Hepatocyte (in vitro differentiated cells): ENCODE data around the gene BTBD19.

Experiments used
- CTCF ChIP-seq: fragments of 200-600 bp; sonication (generic); IDR thresholded peaks from 2 replicates; pipeline ENCODE4 v1.5.1; 2016; ENCODE audit warnings: antibody characterized with exemption, mild to moderate bottlenecking; ENCODE audit not compliant: poor library complexity
- EZH2phosphoT487 ChIP-seq: fragments of 200-600 bp; sonication (generic); IDR thresholded peaks from one replicate; pipeline ENCODE4 v1.6.1; 2018; ENCODE audit warnings: antibody characterized with exemption, mild to moderate bottlenecking, low read depth, moderate library complexity; ENCODE audit not compliant: unreplicated experiment, severe bottlenecking

- TF ChIP-seq CTCF (no peak), EZH2phosphoT487 (no peak)
Measured at GRCh38 chr1:44842486-44842861, 34.2 kb downstream of the BTBD19 start.
